ENCODE data around the gene HOXD8. TPM values are rescaled to one million over a fixed set of nuclear protein-coding genes. Genes with fewer than 3 reads are reported as not detected.

HOXD8 gene
- total and polyA plus RNA-seq, 10 of the 15 experiments (the other 5 are each of a cell fraction or from before 2014, with no cell fraction given) = not detected

DNA sequence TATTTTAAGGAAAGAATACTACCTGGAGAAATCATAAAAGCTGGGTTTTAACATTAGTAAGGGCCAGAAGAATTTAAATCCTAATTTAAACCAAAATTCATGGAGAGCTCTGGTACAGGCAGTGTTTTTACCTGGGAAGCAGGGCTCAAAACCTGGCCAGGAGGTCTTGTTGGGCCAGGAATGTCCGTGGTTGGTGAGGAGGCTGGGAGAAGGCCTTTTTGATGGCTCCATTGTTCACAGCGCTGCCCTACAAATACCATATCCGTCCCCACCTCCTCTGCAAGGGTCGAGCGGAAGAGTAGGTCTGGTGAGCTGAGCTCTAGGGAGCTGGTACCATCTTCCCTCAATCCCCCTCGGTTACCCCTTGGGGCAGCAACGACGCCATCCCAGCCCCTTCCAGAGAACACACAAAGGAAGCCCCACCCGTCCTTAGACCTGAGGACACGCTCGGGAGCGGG, 48.1 kb downstream of the HOXD8 start (continued):
- TF ChIP-seq, protein P1, sequence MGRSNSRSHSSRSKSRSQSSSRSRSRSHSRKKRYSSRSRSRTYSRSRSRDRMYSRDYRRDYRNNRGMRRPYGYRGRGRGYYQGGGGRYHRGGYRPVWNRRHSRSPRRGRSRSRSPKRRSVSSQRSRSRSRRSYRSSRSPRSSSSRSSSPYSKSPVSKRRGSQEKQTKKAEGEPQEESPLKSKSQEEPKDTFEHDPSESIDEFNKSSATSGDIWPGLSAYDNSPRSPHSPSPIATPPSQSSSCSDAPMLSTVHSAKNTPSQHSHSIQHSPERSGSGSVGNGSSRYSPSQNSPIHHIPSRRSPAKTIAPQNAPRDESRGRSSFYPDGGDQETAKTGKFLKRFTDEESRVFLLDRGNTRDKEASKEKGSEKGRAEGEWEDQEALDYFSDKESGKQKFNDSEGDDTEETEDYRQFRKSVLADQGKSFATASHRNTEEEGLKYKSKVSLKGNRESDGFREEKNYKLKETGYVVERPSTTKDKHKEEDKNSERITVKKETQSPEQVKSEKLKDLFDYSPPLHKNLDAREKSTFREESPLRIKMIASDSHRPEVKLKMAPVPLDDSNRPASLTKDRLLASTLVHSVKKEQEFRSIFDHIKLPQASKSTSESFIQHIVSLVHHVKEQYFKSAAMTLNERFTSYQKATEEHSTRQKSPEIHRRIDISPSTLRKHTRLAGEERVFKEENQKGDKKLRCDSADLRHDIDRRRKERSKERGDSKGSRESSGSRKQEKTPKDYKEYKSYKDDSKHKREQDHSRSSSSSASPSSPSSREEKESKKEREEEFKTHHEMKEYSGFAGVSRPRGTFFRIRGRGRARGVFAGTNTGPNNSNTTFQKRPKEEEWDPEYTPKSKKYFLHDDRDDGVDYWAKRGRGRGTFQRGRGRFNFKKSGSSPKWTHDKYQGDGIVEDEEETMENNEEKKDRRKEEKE (IDR thresholded peaks at IDR 0.05) = no peak
- TF ChIP-seq ZNF207 (IDR thresholded peaks at IDR 0.05; ENCODE audit: borderline replicate concordance) = no peak
- no peak for TF ChIP-seq MXI1 (IDR thresholded peaks at IDR 0.05; ENCODE audit: low read depth, low read length)
- no peak for TF ChIP-seq ZNF622 (IDR thresholded peaks at IDR 0.05)
- TF ChIP-seq MYC (IDR thresholded peaks at IDR 0.05; ENCODE audit: insufficient read depth, insufficient read length, insufficient replicate concordance, low read length, severe bottlenecking) = no peak
- TF ChIP-seq, protein P2, sequence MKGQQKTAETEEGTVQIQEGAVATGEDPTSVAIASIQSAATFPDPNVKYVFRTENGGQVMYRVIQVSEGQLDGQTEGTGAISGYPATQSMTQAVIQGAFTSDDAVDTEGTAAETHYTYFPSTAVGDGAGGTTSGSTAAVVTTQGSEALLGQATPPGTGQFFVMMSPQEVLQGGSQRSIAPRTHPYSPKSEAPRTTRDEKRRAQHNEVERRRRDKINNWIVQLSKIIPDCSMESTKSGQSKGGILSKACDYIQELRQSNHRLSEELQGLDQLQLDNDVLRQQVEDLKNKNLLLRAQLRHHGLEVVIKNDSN (IDR thresholded peaks at IDR 0.05; ENCODE audit: borderline replicate concordance, extremely low read length, insufficient read depth, low read depth, low read length) = no peak
- TF ChIP-seq IKZF1 (conservative IDR thresholded peaks at IDR 0.05) = no peak
- TF ChIP-seq GABPA (IDR thresholded peaks at IDR 0.05; ENCODE audit: low read depth) = no peak
- TF ChIP-seq, protein P3, sequence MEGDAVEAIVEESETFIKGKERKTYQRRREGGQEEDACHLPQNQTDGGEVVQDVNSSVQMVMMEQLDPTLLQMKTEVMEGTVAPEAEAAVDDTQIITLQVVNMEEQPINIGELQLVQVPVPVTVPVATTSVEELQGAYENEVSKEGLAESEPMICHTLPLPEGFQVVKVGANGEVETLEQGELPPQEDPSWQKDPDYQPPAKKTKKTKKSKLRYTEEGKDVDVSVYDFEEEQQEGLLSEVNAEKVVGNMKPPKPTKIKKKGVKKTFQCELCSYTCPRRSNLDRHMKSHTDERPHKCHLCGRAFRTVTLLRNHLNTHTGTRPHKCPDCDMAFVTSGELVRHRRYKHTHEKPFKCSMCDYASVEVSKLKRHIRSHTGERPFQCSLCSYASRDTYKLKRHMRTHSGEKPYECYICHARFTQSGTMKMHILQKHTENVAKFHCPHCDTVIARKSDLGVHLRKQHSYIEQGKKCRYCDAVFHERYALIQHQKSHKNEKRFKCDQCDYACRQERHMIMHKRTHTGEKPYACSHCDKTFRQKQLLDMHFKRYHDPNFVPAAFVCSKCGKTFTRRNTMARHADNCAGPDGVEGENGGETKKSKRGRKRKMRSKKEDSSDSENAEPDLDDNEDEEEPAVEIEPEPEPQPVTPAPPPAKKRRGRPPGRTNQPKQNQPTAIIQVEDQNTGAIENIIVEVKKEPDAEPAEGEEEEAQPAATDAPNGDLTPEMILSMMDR (IDR thresholded peaks at IDR 0.05 in 2 of 3, conservative IDR thresholded peaks at IDR 0.05 in 1 of 3; ENCODE audit: control insufficient read depth in 2 of 3, extremely low read depth in 1 of 3, insufficient read depth in 1 of 3, low read depth in 3 of 3, low read length in 3 of 3) = no peak
